ENCODE results near the gene ERG28. TPM values are rescaled to one million over a fixed set of nuclear protein-coding genes. Genes with fewer than 3 reads are reported as not detected.

ERG28 gene
- polyA plus RNA-seq, 1 of the 3 experiments (the other 2 are of a cell fraction) = 14.8 TPM

DNA sequence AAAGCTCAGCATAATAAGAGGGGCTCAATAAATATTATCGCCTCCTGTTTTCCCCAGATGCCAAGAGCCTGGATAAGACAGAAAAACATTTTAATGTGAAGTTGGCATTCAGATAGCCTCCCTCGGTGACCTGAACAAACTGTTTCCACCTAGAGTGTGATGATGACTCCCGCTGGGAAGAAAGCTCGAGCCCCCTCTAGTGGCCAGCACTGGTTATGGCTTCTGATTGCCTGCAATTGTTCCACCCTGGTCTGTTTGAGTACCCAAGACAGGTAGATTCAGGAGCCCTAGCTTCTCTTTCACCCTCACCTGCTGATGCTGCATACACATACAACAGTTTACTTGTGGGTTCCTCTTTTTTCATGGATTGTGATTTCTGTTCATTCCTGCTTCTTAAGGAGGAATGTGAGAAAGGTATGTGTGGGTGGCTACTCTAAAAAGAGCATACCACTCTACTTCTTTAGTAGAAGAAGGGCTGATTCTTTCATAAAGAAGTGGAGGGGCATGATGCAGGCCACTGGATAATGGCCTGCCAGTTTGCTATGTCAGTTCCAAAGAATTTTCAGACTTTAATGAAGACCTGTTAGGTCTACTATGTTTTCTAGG, 6.4 kb downstream of the ERG28 start:
- Histone ChIP-seq H3K9me2 (no peaks in the 10 kb centered on the region), H3K4me1 (ENCODE audit: control insufficient read depth in 1 of 2, insufficient read depth in 2 of 2, low read depth in 1 of 2, low read length in 1 of 2) (no peaks in the 10 kb centered on the region; a peak in 1 of 4 replicates), H3F3A (replicated peaks; ENCODE audit: insufficient read depth) (peaks cover under 1% of the 10 kb centered on the region), H3K9me3 (no peaks in the 10 kb centered on the region), H3K4me3 (ENCODE audit: low read depth in 2 of 2, low read length in 1 of 2) (no peak overlapping the region; a peak in 1 of 4 replicates), H3K79me2 (ENCODE audit: insufficient read depth) (no peaks in the 10 kb centered on the region), H4K20me1 (ENCODE audit: insufficient read depth) (no peaks in the 10 kb centered on the region; the same call in 1 of the 2 replicates), H3K36me3 (replicated peaks in 1 of 2; ENCODE audit: control insufficient read depth in 1 of 2, insufficient read depth in 2 of 2, low read length in 1 of 2) (peaks cover 32 to 48% of the 10 kb centered on the region in 2 experiments), H3K4me2 (no peak overlapping the region), H2AFZ (ENCODE audit: low read depth) (no peak overlapping the region), H3K27me3 (ENCODE audit: insufficient read depth) (no peaks in the 10 kb centered on the region), H3K27ac (ENCODE audit: low read depth in 2 of 2, low read length in 1 of 2) (no peak overlapping the region), H3K9ac (no peak overlapping the region)
- TF ChIP-seq YY1 (IDR thresholded peaks at IDR 0.05; ENCODE audit: low read depth) (no peak), CTCF (IDR thresholded peaks at IDR 0.05) (peak; percentile 96), SMC3 (IDR thresholded peaks at IDR 0.05; ENCODE audit: low read depth, low read length) (peak; percentile 92), NRF1 (IDR thresholded peaks at IDR 0.05; ENCODE audit: low read depth, low read length) (0 out of 2 replicates have a peak, but pooled peaks have one; percentile 3), FOXM1 (IDR thresholded peaks at IDR 0.05; ENCODE audit: low read depth) (no peak), RAD21 (IDR thresholded peaks at IDR 0.05; ENCODE audit: low read length) (peak; percentile 91)
- ChIA-PET CTCF (interaction anchor here (0.6 to 11.4 kb wide), 42 partner anchors 9 to 380 kb away, joined by 3 to 439 read pairs (median 4); partner anchors contain the start of genes FLVCR2 and IFT43), POLR2A (no interaction called here)
- peak; percentile 77 for DNase-seq
- WGBS (ENCODE audit: low lambda C conversion rate) = 11% methylated on average over 4 of the region's 4 CpGs

DNA sequence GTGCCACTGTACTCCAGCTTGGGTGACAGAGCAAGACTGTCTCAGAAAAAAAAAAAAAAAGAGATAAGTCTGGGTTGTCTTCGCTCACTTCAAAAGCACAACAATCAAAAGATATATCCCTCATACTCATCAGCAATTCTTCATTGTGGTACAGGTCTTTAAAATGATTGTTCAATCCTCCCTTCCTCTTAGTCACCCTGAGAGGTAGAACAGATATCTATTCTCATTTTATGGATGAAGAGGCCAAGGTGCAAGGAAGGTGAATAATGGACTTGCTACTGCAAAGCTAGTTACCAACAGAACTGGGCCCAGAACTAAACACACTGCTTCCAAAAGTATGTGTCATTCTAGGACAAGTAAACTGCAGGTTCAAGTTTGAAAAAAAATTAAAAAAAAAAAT, 7.1 kb downstream of the ERG28 start:
- H2AFZ ChIP-seq (ENCODE audit: low read depth) = no peak overlapping the region
- no peak for DNase-seq
- H3K79me2 ChIP-seq (ENCODE audit: insufficient read depth) = no peaks in the 10 kb centered on the region
- H3K9me3 ChIP-seq = no peaks in the 10 kb centered on the region
- no peaks in the 10 kb centered on the region for H3K9me2 ChIP-seq
- H3K27me3 ChIP-seq (ENCODE audit: insufficient read depth) = no peaks in the 10 kb centered on the region
- H3K36me3 ChIP-seq (replicated peaks in 1 of 2; ENCODE audit: control insufficient read depth in 1 of 2, insufficient read depth in 2 of 2, low read length in 1 of 2) = peaks cover 33 to 48% of the 10 kb centered on the region in 2 experiments
- no peak for TF ChIP-seq SMC3 (IDR thresholded peaks at IDR 0.05; ENCODE audit: low read depth, low read length)
- TF ChIP-seq CHD2 (IDR thresholded peaks at IDR 0.05; ENCODE audit: low read length, partially characterized antibody) = no peak
- no peak for TF ChIP-seq JUND (IDR thresholded peaks at IDR 0.05)
- no peak for TF ChIP-seq FOXM1 (IDR thresholded peaks at IDR 0.05; ENCODE audit: low read depth)
- TF ChIP-seq USF1 (IDR thresholded peaks at IDR 0.05; ENCODE audit: borderline replicate concordance, low read depth) = no peak
- TF ChIP-seq, protein P1, sequence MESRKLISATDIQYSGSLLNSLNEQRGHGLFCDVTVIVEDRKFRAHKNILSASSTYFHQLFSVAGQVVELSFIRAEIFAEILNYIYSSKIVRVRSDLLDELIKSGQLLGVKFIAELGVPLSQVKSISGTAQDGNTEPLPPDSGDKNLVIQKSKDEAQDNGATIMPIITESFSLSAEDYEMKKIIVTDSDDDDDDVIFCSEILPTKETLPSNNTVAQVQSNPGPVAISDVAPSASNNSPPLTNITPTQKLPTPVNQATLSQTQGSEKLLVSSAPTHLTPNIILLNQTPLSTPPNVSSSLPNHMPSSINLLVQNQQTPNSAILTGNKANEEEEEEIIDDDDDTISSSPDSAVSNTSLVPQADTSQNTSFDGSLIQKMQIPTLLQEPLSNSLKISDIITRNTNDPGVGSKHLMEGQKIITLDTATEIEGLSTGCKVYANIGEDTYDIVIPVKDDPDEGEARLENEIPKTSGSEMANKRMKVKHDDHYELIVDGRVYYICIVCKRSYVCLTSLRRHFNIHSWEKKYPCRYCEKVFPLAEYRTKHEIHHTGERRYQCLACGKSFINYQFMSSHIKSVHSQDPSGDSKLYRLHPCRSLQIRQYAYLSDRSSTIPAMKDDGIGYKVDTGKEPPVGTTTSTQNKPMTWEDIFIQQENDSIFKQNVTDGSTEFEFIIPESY (IDR thresholded peaks at IDR 0.05; ENCODE audit: borderline replicate concordance, low read depth) = no peak
- no peak overlapping the region for H3K27ac ChIP-seq (ENCODE audit: low read depth in 2 of 2, low read length in 1 of 2)
- H4K20me1 ChIP-seq (ENCODE audit: insufficient read depth) = peaks cover under 1% of the 10 kb centered on the region; the same call in 1 of the 2 replicates
- no peak overlapping the region for H3K4me2 ChIP-seq
- ChIA-PET CTCF (interaction anchor here (0.5 to 11.4 kb wide), 37 partner anchors 8 to 381 kb away, joined by 3 to 439 read pairs (median 5); partner anchors contain the start of gene FLVCR2), POLR2A (no interaction called here)
- no peak overlapping the region for H3K4me3 ChIP-seq (ENCODE audit: low read depth in 2 of 2, low read length in 1 of 2)
- no peaks in the 10 kb centered on the region for H3K4me1 ChIP-seq (ENCODE audit: control insufficient read depth in 1 of 2, insufficient read depth in 2 of 2, low read depth in 1 of 2, low read length in 1 of 2)
- peaks cover 6% of the 10 kb centered on the region for H3F3A ChIP-seq (replicated peaks; ENCODE audit: insufficient read depth)
- WGBS (ENCODE audit: low lambda C conversion rate) = 83% methylated on average over 1 of the region's 1 CpG
- no peak overlapping the region for H3K9ac ChIP-seq

Data from SK-N-SH (cell line).